ENCODE results near the gene BRSK2.
"Not testable (repeated sequence)": the region's sequence is repeated elsewhere in the genome, so short reads cannot be mapped to it uniquely, and the experiment has no call there.

BRSK2 gene

DNA sequence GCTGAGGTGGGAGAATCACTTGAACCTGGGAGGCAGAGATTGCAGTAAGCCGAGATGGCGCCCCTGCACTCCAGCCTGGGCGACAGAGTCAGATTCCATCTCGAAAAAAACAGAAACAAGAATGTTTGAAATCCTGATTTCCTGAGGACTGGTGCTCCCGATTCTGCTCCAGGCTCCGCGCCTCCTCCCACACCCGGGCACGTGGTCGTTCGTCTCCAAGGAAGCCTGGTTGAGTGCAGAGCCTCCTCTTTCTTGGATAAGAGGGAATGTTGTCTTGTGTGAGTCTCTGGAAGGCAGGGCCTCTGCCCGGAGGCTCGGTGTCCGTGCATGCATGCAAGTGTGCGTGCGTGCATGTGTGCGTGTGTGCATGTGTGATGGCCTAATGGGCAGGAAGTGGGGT, 30.1 kb downstream of the BRSK2 start:
- TF ChIP-seq, protein P1, sequence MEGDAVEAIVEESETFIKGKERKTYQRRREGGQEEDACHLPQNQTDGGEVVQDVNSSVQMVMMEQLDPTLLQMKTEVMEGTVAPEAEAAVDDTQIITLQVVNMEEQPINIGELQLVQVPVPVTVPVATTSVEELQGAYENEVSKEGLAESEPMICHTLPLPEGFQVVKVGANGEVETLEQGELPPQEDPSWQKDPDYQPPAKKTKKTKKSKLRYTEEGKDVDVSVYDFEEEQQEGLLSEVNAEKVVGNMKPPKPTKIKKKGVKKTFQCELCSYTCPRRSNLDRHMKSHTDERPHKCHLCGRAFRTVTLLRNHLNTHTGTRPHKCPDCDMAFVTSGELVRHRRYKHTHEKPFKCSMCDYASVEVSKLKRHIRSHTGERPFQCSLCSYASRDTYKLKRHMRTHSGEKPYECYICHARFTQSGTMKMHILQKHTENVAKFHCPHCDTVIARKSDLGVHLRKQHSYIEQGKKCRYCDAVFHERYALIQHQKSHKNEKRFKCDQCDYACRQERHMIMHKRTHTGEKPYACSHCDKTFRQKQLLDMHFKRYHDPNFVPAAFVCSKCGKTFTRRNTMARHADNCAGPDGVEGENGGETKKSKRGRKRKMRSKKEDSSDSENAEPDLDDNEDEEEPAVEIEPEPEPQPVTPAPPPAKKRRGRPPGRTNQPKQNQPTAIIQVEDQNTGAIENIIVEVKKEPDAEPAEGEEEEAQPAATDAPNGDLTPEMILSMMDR (IDR thresholded peaks at IDR 0.05; ENCODE audit: insufficient read depth, low read length, poor library complexity, severe bottlenecking) = no peak
- H3K4me3 ChIP-seq (replicated peaks; ENCODE audit: low read depth, low read length) = no peak overlapping the region
- no peak for DNase-seq (ENCODE audit: extremely low read depth, insufficient read length)
- no peaks in the 10 kb centered on the region for H3K36me3 ChIP-seq (ENCODE audit: control insufficient read depth, insufficient read depth, low read length)
- no peaks in the 10 kb centered on the region for H3K27me3 ChIP-seq (replicated peaks; ENCODE audit: control insufficient read depth, insufficient read depth, low read length)

DNA sequence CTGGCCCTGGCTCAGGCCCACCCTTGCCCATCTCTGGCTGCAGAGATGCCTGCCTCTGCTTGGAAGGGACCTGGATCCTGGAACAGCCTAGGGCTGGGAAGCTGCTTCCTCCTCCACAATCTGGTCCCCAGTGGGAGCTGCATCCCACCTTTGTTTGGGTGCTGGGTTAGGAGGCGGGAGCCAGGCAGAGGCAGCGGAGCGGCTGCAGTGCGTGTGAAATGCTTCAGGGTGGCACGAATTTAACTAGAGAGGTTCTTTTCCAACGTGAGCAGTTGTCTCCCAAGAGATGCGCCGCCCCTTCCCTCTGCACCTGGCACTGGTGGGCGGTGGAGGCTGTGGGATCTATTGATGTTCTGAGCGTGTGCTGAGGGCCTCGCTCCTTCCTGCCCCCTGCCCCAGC, 31.6 kb downstream of the BRSK2 start:
- no peaks in the 10 kb centered on the region for H3K36me3 ChIP-seq (ENCODE audit: control insufficient read depth, insufficient read depth, low read length)
- H3K27me3 ChIP-seq (replicated peaks; ENCODE audit: control insufficient read depth, insufficient read depth, low read length) = no peaks in the 10 kb centered on the region
- DNase-seq (ENCODE audit: extremely low read depth, insufficient read length) = no peak
- no peak overlapping the region for H3K4me3 ChIP-seq (replicated peaks; ENCODE audit: low read depth, low read length)
- TF ChIP-seq, protein P1 (IDR thresholded peaks at IDR 0.05; ENCODE audit: insufficient read depth, low read length, poor library complexity, severe bottlenecking) = no peak

DNA sequence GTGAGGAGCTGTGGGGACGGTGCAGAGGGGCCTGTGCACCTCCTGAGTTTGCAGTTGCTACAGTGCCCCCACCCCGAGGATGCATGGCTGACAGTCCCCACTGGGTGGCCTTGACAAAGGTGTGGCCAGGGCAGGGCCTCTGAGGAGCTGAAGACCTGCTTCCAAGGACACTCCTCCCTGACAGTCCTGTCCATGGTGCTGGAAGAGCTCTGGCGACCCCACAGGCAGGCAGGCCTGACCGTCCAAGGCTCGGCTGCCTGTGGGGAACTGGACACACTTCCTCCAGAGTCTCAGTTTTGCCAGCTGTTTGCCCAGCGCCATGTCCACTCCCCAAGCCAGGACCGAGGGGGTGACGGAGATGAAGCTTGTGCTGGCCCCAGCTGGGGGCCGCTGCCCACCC, 32.7 kb downstream of the BRSK2 start:
- no peak for DNase-seq (ENCODE audit: extremely low read depth, insufficient read length)
- no peak overlapping the region for H3K4me3 ChIP-seq (replicated peaks; ENCODE audit: low read depth, low read length)
- TF ChIP-seq, protein P1 (IDR thresholded peaks at IDR 0.05; ENCODE audit: insufficient read depth, low read length, poor library complexity, severe bottlenecking) = no peak
- H3K27me3 ChIP-seq (replicated peaks; ENCODE audit: control insufficient read depth, insufficient read depth, low read length) = no peaks in the 10 kb centered on the region
- no peaks in the 10 kb centered on the region for H3K36me3 ChIP-seq (ENCODE audit: control insufficient read depth, insufficient read depth, low read length)

DNA sequence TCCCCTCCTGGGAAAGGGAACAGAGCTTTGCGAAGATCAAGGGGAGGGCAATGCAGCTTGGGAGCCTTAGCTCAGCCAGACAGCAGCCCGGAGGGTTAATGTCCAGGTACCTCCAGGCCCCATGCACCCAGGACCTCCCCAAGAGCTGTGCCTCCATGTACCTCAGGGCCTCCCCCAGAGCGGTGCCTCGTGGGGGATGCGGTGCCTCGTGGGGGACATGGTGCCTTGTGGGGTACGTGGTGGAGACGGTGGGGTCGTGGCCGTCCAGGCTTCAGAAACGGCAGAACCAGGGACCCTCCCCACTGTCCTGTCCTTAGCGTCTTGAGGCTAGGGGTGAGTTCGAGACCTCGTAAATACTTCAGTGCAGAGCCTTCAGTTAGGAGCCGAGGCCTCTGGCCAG, 33.2 kb downstream of the BRSK2 start:
- DNase-seq (ENCODE audit: extremely low read depth, insufficient read length) = no peak
- Histone ChIP-seq H3K4me3 (replicated peaks; ENCODE audit: low read depth, low read length) (no peak overlapping the region), H3K36me3 (ENCODE audit: control insufficient read depth, insufficient read depth, low read length) (no peaks in the 10 kb centered on the region), H3K27me3 (replicated peaks; ENCODE audit: control insufficient read depth, insufficient read depth, low read length) (no peaks in the 10 kb centered on the region)
- TF ChIP-seq, protein P1 (IDR thresholded peaks at IDR 0.05; ENCODE audit: insufficient read depth, low read length, poor library complexity, severe bottlenecking) = no peak

DNA sequence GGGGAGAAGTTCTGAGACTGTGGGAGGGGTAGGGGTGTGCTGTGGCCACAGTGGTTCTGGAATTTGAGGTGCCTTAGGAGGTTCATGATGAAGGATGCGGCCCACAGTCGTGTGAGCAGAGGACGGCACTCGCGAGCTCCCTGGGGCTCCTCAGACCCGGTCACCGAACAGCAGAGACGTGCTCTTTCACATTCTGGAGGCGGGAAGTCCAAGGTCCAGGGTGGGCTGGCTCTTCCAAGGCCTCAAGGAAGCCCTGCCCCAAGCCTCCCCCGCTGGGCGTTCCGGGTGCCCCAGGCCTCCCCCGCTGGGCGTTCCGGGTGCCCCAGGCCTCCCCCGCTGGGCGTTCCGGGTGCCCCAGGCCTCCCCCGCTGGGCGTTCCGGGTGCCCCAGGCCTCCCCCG, 33.7 kb downstream of the BRSK2 start:
- not testable (repeated sequence) for DNase-seq (ENCODE audit: extremely low read depth, insufficient read length); H3K36me3 ChIP-seq (ENCODE audit: control insufficient read depth, insufficient read depth, low read length); H3K4me3 ChIP-seq (replicated peaks; ENCODE audit: low read depth, low read length); H3K27me3 ChIP-seq (replicated peaks; ENCODE audit: control insufficient read depth, insufficient read depth, low read length)

DNA sequence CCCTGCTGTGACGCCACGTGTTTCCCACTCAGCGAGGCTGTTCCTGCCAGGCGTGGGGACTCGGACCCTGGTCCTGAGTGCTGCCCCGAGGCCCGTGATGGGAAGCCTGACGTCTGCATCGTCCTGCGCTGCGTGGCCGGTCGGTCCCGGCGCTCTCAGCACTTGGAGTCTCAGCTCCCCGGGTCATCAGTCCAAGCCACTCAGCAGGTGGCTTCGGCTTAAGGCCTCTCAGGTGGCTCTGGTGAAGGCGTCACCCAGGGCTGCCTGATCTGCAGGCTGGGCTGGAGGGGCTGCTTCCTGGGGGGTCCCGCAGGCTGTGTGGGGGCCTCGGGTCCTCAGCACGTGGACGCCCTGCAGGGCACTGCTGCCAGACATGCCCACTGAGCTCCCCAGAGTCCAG, 35.3 kb downstream of the BRSK2 start:
- TF ChIP-seq, protein P1 (IDR thresholded peaks at IDR 0.05; ENCODE audit: insufficient read depth, low read length, poor library complexity, severe bottlenecking) = no peak
- Histone ChIP-seq H3K36me3 (ENCODE audit: control insufficient read depth, insufficient read depth, low read length) (no peaks in the 10 kb centered on the region), H3K4me3 (replicated peaks; ENCODE audit: low read depth, low read length) (no peak overlapping the region), H3K27me3 (replicated peaks; ENCODE audit: control insufficient read depth, insufficient read depth, low read length) (no peaks in the 10 kb centered on the region)
- no peak for DNase-seq (ENCODE audit: extremely low read depth, insufficient read length)

Measured in GM06990 (cell line).